Smooth muscle cell of bladder (primary cell): ENCODE measurements around the gene STH. TPM values are rescaled to one million over a fixed set of nuclear protein-coding genes. Genes with fewer than 3 reads are reported as not detected.

Experiments used
- total RNA-seq: library from RNA; depleted of rRNA; stranded (reverse); fragments of >200 nt; gene quantifications from 2 replicates; pipeline ENCODE4 v1.2.3, GENCODE V29; 2014

Gene STH, protein sequence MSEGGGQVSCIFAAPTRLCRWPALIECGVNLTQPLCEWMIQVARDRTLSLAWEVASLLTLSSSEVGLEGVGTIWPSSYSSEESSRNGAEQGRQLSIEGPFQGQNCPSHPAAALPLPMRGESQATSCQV
- total RNA-seq = not detected in 2 replicates

DNA sequence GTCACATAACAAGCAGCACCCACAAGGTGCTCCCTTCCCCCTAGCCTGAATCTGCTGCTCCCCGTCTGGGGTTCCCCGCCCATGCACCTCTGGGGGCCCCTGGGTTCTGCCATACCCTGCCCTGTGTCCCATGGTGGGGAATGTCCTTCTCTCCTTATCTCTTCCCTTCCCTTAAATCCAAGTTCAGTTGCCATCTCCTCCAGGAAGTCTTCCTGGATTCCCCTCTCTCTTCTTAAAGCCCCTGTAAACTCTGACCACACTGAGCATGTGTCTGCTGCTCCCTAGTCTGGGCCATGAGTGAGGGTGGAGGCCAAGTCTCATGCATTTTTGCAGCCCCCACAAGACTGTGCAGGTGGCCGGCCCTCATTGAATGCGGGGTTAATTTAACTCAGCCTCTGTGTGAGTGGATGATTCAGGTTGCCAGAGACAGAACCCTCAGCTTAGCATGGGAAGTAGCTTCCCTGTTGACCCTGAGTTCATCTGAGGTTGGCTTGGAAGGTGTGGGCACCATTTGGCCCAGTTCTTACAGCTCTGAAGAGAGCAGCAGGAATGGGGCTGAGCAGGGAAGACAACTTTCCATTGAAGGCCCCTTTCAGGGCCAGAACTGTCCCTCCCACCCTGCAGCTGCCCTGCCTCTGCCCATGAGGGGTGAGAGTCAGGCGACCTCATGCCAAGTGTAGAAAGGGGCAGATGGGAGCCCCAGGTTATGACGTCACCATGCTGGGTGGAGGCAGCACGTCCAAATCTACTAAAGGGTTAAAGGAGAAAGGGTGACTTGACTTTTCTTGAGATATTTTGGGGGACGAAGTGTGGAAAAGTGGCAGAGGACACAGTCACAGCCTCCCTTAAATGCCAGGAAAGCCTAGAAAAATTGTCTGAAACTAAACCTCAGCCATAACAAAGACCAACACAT is at the start of gene STH:
STH (plus strand) TSS at position 264 of the 913 bp plus-strand sequence; CDS start at position 294, 30 bp downstream.

Other genes with a start within 250 kb of the STH start
- not detected in 2 replicates for gene CRHR1, start 214.9 kb upstream of the STH start, total RNA-seq
- gene SPPL2C, start 154.4 kb upstream of the STH start, total RNA-seq = not detected in 2 replicates
- 0.14 and 0.18 TPM in 2 replicates for gene MAPT, start 104.7 kb upstream of the STH start, total RNA-seq
- 46.1 and 53.2 TPM in 2 replicates for gene KANSL1, start 194.2 kb downstream of the STH start, total RNA-seq